Activated CD8-positive, alpha-beta memory T cell treated with anti-CD3 and anti-CD28 coated beads for 48 hours (primary cell): ENCODE results near the gene ARHGAP8.
"Not testable (repeated sequence)": the region's sequence is repeated elsewhere in the genome, so short reads cannot be mapped to it uniquely, and the experiment has no call there.

Experiments used
- DNase-seq, 3 experiments: peaks; one replicate each; pipeline ENCODE4 v3.0.0-alpha.2; 2020; ENCODE audit warnings: low read depth in 2 of 3, low spot score in 2 of 3

Gene ARHGAP8

GRCh38 chr22:44855855-44856254, 103.5 kb downstream of the ARHGAP8 start:
- no peak for DNase-seq

GRCh38 chr22:44858819-44859218, 106.4 kb downstream of the ARHGAP8 start:
- not testable (repeated sequence) for DNase-seq

DNA sequence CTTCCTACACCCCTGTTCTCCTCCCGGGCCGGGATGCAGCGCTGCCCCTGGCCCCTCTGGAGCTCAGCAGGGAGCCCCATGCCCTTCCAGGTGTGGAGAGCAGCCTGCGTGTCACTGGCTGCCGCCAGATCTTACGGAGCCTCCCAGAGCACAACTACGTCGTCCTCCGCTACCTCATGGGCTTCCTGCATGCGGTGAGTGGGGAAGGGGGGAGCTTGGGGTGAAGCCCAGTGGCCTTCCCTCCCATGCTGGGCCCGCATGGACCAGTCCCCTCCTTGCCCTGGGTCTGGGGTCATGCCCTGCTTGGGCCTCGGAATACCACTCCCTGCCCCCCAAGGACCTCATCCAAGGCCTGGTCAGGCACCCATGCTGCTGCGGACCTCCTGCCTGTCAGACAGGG, 107.3 kb downstream of the ARHGAP8 start:
- no peak for DNase-seq

DNA sequence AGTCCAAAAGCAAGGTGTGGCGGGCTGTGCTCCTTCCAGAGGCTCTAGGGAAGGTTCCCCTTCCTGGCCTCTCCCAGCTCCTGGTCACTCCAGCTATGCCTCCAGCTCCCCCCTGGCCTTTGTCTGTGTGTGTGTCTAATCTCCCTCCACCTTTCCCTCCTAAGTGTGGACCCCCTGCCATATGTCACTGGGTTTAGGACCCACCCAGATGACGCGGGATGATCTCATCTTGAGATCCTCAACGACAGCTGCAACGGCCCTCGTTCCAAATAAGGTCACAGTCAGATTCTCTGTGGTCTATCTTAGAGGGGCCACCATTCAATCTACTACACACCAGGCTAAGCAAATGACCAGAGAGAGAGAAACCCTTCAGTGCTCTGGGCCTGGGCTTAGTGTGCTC, 107.9 kb downstream of the ARHGAP8 start:
- no peak for DNase-seq

DNA sequence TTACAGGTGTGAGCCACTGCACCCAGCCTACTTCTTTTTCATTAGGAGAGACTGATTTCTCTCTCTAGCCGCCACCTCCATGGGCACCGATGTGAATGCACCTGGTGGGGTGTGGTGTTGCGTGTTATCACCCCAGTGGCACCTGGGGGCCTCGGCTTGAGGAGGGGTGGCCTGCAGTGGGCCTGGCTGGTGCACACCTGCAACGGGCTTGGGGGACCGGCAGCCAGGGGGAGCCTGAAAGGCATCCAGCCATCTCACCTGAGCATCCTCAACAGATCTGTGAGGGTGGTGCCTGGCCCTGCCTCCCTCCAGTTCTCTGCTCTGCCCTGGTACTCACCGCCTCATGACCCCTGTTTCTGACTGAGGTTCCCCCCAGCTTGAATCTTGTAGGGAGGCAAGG, 108.9 kb downstream of the ARHGAP8 start:
- DNase-seq, result no peak

GRCh38 chr22:44862281-44862680, 109.9 kb downstream of the ARHGAP8 start:
- DNase-seq, result no peak

DNA sequence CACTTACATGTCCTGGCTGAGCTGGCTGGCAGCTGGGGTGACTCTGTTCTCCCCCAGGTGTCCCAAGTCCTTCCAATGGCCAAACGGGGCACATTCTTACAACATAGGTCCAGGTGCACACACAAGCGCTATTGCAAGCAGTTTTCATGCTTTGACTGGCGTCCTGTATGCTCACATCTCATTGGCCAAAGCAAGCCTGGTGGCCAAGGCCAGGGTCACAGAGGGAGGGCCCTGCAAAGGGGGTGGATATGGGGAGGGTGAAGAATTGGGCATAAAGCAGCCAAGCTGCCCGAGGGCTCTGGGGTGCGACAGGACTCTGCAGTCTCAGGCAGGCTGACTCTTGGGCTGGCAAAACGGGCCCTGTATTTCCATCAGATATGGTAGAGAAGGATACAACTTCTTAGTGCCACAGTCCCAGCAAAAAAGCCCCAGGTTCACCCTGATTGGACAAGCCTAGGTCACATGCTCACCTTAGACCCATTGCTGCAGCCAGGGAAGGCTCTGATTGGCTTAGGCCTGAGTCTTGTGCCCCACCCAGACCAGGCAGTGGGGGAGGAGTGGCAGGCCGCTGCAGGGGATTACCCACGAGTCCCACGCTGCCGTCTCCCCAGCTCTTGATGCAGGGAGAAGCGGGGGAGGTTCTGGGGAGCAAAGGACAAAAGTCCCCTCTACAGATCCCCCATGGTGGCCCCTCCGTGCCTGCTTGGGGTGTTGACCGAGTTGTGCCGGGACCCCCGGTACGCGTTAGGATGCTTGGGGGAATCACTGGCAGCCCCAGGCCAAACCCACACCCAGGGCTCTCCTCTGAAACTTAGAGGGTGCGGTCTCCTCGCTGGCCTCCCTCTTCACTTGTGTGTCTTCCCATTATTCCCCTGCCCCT, 110.8 kb downstream of the ARHGAP8 start:
- no peak for DNase-seq

- DNase-seq, result no peak
These were observed 113.0 kb downstream of the ARHGAP8 start for GRCh38 chr22:44865193-44866057.

GRCh38 chr22:44869196-44869595, 116.8 kb downstream of the ARHGAP8 start:
- DNase-seq, result no peak

DNA sequence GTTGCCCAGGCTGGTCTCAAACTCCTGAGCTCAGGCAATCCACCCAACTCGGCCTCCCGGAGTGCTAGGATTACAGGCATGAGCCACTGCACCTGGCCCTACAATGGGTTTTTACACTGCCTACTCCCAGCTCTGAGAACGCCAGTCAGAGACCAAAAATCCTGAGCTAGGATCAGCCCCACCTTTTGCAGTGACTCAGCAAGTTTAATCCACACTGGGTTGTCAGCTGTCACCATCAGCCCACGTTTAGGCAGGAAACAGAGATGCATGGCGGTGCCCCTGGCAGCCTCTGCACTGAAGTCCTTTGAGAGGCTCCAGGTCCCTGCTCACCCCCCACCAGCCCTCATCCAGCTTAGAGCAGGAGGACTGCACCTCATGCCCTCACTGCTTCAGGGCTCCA, 117.6 kb downstream of the ARHGAP8 start:
- DNase-seq, result no peak

- DNase-seq, result no peak
These were observed 119.4 kb downstream of the ARHGAP8 start for GRCh38 chr22:44871782-44872181.

DNA sequence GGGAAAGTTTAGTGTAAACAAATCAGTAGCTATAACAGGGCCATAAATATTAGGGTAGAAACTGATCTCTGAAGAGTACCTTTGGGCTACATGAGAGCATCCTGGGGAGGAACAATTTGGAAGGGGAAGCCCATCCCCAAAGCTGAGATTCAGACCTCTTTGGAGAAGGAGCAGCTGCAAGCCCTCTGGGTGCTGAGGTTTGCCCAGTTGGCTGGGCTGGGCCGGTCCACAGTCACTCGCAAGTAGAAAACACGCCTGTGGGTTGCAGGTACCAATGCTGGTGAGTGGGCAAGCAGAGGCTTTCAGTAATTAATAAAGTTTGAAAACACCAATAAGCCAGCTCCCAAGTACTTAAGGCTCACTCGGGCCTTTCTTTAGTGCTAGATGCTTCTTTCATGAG, 124.5 kb downstream of the ARHGAP8 start:
- DNase-seq, result no peak

DNA sequence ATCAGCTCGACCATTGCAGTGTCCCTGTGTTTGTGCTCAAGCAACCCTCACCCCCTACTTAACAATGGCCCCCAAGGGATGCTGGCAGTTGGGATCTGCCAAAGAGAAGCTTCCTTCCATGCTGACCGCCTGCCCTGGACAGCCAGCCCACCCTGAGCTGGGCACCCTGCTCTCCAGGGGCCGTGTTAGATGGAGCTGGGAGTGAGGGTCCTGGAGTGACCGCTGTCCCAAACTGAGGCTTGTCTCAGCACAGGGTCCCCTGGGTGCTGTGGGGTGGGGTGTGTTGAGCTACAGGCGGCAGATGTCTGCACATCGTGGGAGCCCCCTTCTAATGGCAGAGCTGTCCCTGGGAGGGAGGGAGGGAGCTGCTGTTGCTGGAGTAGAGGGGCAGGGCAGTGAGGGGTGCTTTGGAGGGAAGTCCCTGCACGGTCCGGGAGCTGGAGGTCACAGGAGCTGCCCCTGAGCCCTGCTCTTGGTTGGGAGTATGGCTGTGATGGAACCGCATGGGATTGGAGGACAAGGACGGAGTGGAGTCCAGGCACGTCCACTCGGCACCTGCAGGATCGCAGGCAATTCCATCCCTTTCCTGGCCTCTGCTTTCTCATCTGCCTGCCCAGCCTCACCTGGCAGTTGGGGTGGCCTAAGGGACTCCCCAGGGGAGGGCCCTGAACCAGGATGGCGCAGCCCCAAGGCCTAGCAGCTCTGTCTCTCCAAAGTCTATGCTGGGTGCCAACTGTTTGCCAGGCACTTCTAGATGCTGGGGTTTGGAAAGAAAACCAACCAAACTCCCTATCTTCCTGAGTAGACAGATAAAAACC, 126.3 kb downstream of the ARHGAP8 start:
- DNase-seq, result no peak

DNA sequence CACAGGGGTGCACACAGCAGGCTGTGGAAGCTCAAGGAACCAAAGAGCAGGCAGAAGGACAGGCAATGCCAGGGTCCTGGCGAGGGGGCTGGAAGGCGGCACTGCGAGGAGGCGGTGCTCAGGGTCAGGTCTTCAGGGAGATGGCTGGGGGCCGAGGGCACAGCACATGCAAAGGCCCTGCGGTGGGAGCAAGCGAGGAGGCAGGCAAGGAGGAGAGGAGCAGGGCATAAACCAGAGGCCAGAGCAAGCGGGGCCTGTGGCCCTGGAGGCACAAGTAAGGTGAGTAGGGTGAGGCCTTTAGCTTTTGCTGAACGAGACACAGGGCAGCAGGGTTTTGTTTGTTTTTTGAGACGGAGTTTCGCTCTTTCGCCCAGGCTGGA, 126.9 kb downstream of the ARHGAP8 start:
- no peak for DNase-seq

DNA sequence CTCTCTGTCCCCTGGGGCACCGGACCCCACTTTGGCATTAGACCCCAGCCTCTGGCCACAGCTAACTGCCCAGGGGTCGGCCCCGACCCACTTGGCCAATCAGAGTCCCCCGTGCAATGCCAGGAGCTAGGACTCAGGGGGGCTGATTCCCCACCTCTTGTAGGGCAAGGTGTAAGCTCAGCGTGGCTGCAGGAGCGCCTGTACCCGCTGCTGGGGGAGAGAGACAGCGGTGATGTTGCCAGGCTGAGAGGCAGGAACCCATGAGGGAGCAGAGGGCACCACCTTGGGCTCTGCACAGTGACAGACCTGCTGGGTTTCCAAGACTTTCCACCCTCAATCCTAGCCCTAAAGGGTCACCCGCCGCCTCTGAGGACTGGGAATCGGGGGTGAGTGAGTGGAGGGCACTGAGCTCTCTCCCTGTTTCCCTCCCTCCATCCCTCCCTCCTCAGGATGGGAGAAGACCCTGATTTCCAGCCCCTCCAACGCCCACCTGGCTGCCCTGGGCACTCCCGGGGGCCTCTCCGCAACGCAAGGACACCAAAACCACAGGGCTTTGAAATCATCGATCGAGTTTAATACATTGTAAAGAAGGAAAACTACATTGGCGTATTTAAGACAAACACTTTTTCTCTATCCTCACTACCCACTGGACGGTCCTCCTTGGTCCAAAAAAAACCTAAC, 128.4 kb downstream of the ARHGAP8 start:
- DNase-seq, result no peak

DNA sequence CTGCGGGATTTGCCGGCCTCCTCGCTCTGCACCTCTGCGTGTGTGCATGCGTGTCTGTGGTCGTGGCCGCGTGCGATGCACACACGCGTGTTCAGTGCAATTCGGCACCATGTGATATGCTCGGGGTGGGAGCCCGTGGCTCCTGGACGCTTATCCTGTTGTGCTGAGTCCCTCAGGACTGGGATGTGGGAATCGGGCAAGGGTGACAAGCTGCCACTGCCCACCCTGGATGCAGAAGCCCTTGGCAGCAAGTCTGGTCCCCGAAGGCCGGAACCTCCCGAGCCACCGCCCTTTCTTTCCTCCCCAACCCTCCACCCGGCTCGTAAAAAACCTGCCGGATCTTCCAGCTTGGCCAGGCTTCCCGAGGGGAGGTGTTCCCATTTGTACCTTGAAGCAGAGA, 129.2 kb downstream of the ARHGAP8 start:
- DNase-seq, result no peak

GRCh38 chr22:44882226-44882905, 130.0 kb downstream of the ARHGAP8 start:
- DNase-seq, result no peak

- DNase-seq, result no peak
These were observed 130.6 kb downstream of the ARHGAP8 start for GRCh38 chr22:44883011-44883421.

- DNase-seq, result no peak
These were observed 132.2 kb downstream of the ARHGAP8 start for GRCh38 chr22:44884562-44884961.
